GM18861 (cell line): ENCODE results near the gene LCLAT1.
"Not testable (repeated sequence)": the region's sequence is repeated elsewhere in the genome, so short reads cannot be mapped to it uniquely, and the experiment has no call there.

Source experiments
- ATAC-seq: cut with Tn5 transposase; IDR thresholded peaks from one replicate; pipeline ENCODE4 v1.9.1; 2021; ENCODE audit not compliant: unreplicated experiment

Gene LCLAT1

GRCh38 chr2:30633039-30633438 lies 186.0 kb downstream of the LCLAT1 start:
- ATAC-seq = no peak

GRCh38 chr2:30636311-30636710 lies 189.3 kb downstream of the LCLAT1 start:
- no peak for ATAC-seq

GRCh38 chr2:30639836-30640235 lies 192.8 kb downstream of the LCLAT1 start:
- no peak for ATAC-seq

- ATAC-seq = no peak
Observed at GRCh38 chr2:30641765-30642345, 194.8 kb downstream of the LCLAT1 start.

GRCh38 chr2:30643013-30643412 lies 196.0 kb downstream of the LCLAT1 start:
- ATAC-seq = not testable (repeated sequence)

- no peak for ATAC-seq
Observed at GRCh38 chr2:30643674-30644073, 196.6 kb downstream of the LCLAT1 start.

- no peak for ATAC-seq
Observed at GRCh38 chr2:30645081-30645744, 198.2 kb downstream of the LCLAT1 start.

- no peak for ATAC-seq
Observed at GRCh38 chr2:30645745-30646119, 198.7 kb downstream of the LCLAT1 start.

- ATAC-seq = no peak
Observed at GRCh38 chr2:30647752-30648457, 200.9 kb downstream of the LCLAT1 start.

- no peak for ATAC-seq
Observed at GRCh38 chr2:30649278-30649677, 202.2 kb downstream of the LCLAT1 start.

GRCh38 chr2:30649828-30650227 lies 202.8 kb downstream of the LCLAT1 start:
- ATAC-seq = no peak

GRCh38 chr2:30652271-30652915 lies 205.3 kb downstream of the LCLAT1 start:
- ATAC-seq = no peak

GRCh38 chr2:30653847-30654246 lies 206.8 kb downstream of the LCLAT1 start:
- ATAC-seq = no peak

GRCh38 chr2:30654404-30654803 lies 207.4 kb downstream of the LCLAT1 start:
- no peak for ATAC-seq

GRCh38 chr2:30655211-30655610 lies 208.2 kb downstream of the LCLAT1 start:
- no peak for ATAC-seq

GRCh38 chr2:30655660-30656059 lies 208.6 kb downstream of the LCLAT1 start:
- no peak for ATAC-seq

GRCh38 chr2:30656079-30656478 lies 209.0 kb downstream of the LCLAT1 start:
- no peak for ATAC-seq

GRCh38 chr2:30661173-30662107 lies 214.4 kb downstream of the LCLAT1 start:
- no peak for ATAC-seq

- no peak for ATAC-seq
Observed at GRCh38 chr2:30662268-30663131, 215.5 kb downstream of the LCLAT1 start.

GRCh38 chr2:30663321-30663720 lies 216.3 kb downstream of the LCLAT1 start:
- no peak for ATAC-seq
